ENCODE measurements around the gene ZNHIT2. TPM values are rescaled to one million over a fixed set of nuclear protein-coding genes. Genes with fewer than 3 reads are reported as not detected.

Gene ZNHIT2
- total and polyA plus RNA-seq, 10 of the 15 experiments (the other 5 are each of a cell fraction or from before 2014, with no cell fraction given) = 0.24 to 20.4 (median 15.5) TPM; not detected in 1

DNA sequence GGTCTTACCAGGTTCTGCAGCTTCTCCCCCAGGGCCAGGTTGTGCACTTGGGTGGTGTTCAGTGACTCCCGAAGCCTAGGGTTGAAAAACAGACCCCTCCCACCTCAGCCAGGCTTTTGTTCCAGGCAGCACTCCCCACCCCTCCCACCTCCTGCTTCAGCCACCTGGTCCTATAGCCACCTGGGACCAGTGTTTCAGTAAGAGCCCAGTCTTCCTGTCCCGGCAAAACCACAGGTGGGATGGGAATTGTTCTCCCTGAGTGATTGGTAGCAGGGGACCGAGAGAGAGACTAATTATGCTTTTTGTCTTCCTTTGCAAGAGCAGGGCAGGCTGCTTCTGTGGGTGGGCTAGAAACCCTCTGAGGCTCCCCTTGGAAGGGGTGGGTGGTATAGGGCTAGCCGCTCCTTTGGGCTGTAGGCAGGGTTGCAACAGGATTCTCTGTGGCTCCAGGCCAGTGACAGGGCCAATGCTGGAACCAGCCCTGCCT is 50.7 kb downstream of the ZNHIT2 start:
- no peak; the same call in 2 of the 3 replicates for ATAC-seq
- Histone ChIP-seq H4K20me1 (ENCODE audit: control insufficient read depth, insufficient read depth) (no peaks in the 10 kb centered on the region), H3K36me3 (ENCODE audit: control insufficient read depth in 2 of 2, insufficient read depth in 2 of 2, low read length in 1 of 2) (no peaks in the 10 kb centered on the region), H3K9me3 (replicated peaks; ENCODE audit: control insufficient read depth, insufficient read depth, low read length) (no peaks in the 10 kb centered on the region), H3K27me3 (replicated peaks in 1 of 2; ENCODE audit: control insufficient read depth in 2 of 2, insufficient read depth in 2 of 2, low read length in 1 of 2) (no peaks in the 10 kb centered on the region), H3K4me3 (no peak overlapping the region), H3K4me1 (ENCODE audit: control insufficient read depth, insufficient read depth, low read length) (peaks cover 4% of the 10 kb centered on the region), H3K4me2 (ENCODE audit: control insufficient read depth, insufficient read depth) (peak overlapping the region; percentile 62; the same call in 1 of the 2 replicates), H3K27ac (ENCODE audit: control insufficient read depth, insufficient read depth) (no peak overlapping the region), H3K9ac (ENCODE audit: control insufficient read depth, insufficient read depth, low read length) (no peak overlapping the region), H3K79me2 (ENCODE audit: control insufficient read depth, insufficient read depth, low read length) (no peaks in the 10 kb centered on the region), H2AFZ (ENCODE audit: control insufficient read depth, low read depth, low read length) (no peak overlapping the region)
- RAD21 ChIA-PET (ENCODE audit: unreplicated experiment) = no interaction called here
- POLR2A ChIA-PET = interaction anchor here (0.7 to 0.8 kb wide), 3 partner anchors 8 to 182 kb away, joined by 3 read pairs; no protein-coding TSS in a partner anchor
- no peak for DNase-seq (ENCODE audit: low read depth, low spot score)
- intact Hi-C loops (cut with micrococcal nuclease; ENCODE audit: unreplicated experiment) = no loop called here
- 83% methylated on average over 4 of the region's 4 CpGs for WGBS (ENCODE audit: insufficient coverage, insufficient replicate concordance, low lambda C conversion rate, missing lambda C conversion rate)
- CTCF ChIA-PET = interaction anchor here (1.0 kb wide), 1 partner anchor 13 kb away, joined by 5 read pairs; no protein-coding TSS in a partner anchor
- BruUV-seq (replicated peaks) = no TSS peak
- FAIRE-seq = no peak
- TF ChIP-seq EED (IDR thresholded peaks at IDR 0.05; ENCODE audit: low read depth) (no peak), ZNF217 (IDR thresholded peaks at IDR 0.05) (no peak), SIN3A (IDR thresholded peaks at IDR 0.05; ENCODE audit: low read depth, low read length) (no peak), SUPT20H (IDR thresholded peaks at IDR 0.05; ENCODE audit: borderline replicate concordance, control insufficient read depth, low read depth, low read length) (no peak), RBBP5 (conservative IDR thresholded peaks at IDR 0.05) (no peak), KLF5 (IDR thresholded peaks at IDR 0.05; ENCODE audit: partially characterized antibody) (no peak), CREM (IDR thresholded peaks at IDR 0.05; ENCODE audit: low read depth) (no peak), SP1 (IDR thresholded peaks at IDR 0.05; ENCODE audit: low read depth, low read length) (no peak), ASH2L (IDR thresholded peaks at IDR 0.05; ENCODE audit: borderline replicate concordance, low read depth) (no peak), BRCA1 (IDR thresholded peaks at IDR 0.05; ENCODE audit: low read depth, low read length) (no peak), ZNF622 (IDR thresholded peaks at IDR 0.05) (no peak), CREB1 (IDR thresholded peaks at IDR 0.05; ENCODE audit: low read depth) (no peak), POLR2A (IDR thresholded peaks at IDR 0.05; ENCODE audit: low read depth, low read length) (no peak), MEF2B (IDR thresholded peaks at IDR 0.05; ENCODE audit: partially characterized antibody, poor library complexity, severe bottlenecking) (no peak)
- TF ChIP-seq, protein P1, sequence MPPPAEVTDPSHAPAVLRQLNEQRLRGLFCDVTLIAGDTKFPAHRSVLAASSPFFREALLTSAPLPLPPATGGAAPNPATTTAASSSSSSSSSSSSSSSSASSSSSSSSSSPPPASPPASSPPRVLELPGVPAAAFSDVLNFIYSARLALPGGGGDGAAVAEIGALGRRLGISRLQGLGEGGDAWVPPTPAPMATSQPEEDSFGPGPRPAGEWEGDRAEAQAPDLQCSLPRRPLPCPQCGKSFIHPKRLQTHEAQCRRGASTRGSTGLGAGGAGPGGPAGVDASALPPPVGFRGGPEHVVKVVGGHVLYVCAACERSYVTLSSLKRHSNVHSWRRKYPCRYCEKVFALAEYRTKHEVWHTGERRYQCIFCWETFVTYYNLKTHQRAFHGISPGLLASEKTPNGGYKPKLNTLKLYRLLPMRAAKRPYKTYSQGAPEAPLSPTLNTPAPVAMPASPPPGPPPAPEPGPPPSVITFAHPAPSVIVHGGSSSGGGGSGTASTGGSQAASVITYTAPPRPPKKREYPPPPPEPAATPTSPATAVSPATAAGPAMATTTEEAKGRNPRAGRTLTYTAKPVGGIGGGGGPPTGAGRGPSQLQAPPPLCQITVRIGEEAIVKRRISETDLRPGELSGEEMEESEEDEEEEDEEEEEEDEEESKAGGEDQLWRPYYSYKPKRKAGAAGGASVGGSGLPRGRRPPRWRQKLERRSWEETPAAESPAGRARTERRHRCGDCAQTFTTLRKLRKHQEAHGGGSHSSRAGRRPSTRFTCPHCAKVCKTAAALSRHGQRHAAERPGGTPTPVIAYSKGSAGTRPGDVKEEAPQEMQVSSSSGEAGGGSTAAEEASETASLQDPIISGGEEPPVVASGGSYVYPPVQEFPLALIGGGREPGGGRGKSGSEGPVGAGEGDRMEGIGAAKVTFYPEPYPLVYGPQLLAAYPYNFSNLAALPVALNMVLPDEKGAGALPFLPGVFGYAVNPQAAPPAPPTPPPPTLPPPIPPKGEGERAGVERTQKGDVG (CRISPR knock-in tag; IDR thresholded peaks at IDR 0.05) = no peak
- TF ChIP-seq, protein P2, sequence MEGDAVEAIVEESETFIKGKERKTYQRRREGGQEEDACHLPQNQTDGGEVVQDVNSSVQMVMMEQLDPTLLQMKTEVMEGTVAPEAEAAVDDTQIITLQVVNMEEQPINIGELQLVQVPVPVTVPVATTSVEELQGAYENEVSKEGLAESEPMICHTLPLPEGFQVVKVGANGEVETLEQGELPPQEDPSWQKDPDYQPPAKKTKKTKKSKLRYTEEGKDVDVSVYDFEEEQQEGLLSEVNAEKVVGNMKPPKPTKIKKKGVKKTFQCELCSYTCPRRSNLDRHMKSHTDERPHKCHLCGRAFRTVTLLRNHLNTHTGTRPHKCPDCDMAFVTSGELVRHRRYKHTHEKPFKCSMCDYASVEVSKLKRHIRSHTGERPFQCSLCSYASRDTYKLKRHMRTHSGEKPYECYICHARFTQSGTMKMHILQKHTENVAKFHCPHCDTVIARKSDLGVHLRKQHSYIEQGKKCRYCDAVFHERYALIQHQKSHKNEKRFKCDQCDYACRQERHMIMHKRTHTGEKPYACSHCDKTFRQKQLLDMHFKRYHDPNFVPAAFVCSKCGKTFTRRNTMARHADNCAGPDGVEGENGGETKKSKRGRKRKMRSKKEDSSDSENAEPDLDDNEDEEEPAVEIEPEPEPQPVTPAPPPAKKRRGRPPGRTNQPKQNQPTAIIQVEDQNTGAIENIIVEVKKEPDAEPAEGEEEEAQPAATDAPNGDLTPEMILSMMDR (IDR thresholded peaks at IDR 0.05 in 2 of 3, conservative IDR thresholded peaks at IDR 0.05 in 1 of 3; ENCODE audit: control insufficient read depth in 2 of 3, extremely low read depth in 1 of 3, insufficient read depth in 1 of 3, low read depth in 3 of 3, low read length in 3 of 3) = no peak
- TF ChIP-seq, protein P3, sequence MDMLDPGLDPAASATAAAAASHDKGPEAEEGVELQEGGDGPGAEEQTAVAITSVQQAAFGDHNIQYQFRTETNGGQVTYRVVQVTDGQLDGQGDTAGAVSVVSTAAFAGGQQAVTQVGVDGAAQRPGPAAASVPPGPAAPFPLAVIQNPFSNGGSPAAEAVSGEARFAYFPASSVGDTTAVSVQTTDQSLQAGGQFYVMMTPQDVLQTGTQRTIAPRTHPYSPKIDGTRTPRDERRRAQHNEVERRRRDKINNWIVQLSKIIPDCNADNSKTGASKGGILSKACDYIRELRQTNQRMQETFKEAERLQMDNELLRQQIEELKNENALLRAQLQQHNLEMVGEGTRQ (IDR thresholded peaks at IDR 0.05; ENCODE audit: borderline replicate concordance, low read depth, low read length) = no peak
- SMC1A ChIA-PET (ENCODE audit: uncharacterized antibody, unreplicated experiment) = no interaction called here
- in situ Hi-C loops (cut with MboI) = no loop called here

Measured in GM12878 (cell line).